Natural killer cell (primary cell): Measurements from ENCODE around the gene RAPGEF4. TPM values are rescaled to one million over a fixed set of nuclear protein-coding genes. Genes with fewer than 3 reads are reported as not detected.

Experiments used
- ATAC-seq, 3 donors: fragments of 150-1000 bp in 2 of 3; fragments of 200-7000 bp in 1 of 3; cut with Tn5 transposase; 1 replicate in 1 of 3; 2 replicates in 2 of 3; pipeline ENCODE4 v1.10.0; 2021; ENCODE audit warnings: mild to moderate bottlenecking in 2 of 3, moderate library complexity in 2 of 3
- DNase-seq, 2 donors: peaks; one replicate each; pipeline versions ENCODE4 v3.0.0 to v3.0.0-alpha.2; 2013 to 2021; ENCODE audit warnings: mixed read lengths in 1 of 2
- H3K27ac ChIP-seq: one replicate; pipeline ENCODE4 v1.5.1; 2013; ENCODE audit warnings: mild to moderate bottlenecking, low read length
- H3K27me3 ChIP-seq: one replicate; pipeline ENCODE4 v1.6.1; 2013; ENCODE audit warnings: low read length; ENCODE audit not compliant: control insufficient read depth, insufficient read depth
- H3K36me3 ChIP-seq: one replicate; pipeline ENCODE4 v1.6.1; 2013; ENCODE audit warnings: low read length; ENCODE audit not compliant: control insufficient read depth, insufficient read depth
- H3K4me1 ChIP-seq: one replicate; pipeline ENCODE4 v1.6.1; 2013; ENCODE audit warnings: low read length; ENCODE audit not compliant: control insufficient read depth, insufficient read depth
- H3K4me3 ChIP-seq: one replicate; pipeline ENCODE4 v1.5.1; 2013; ENCODE audit warnings: low read length
- H3K9me3 ChIP-seq: one replicate; pipeline ENCODE4 v1.6.1; 2013; ENCODE audit warnings: low read length; ENCODE audit not compliant: control insufficient read depth, insufficient read depth
- H3K27ac Mint-ChIP-seq, 2 donors: one replicate each; pipeline ENCODE4 v1.8.0; 2022; ENCODE audit warnings: mild to moderate bottlenecking in 2 of 2, mixed read lengths in 2 of 2, moderate library complexity in 1 of 2
- H3K27me3 Mint-ChIP-seq, 2 donors: one replicate each; pipeline ENCODE4 v1.8.0; 2022; ENCODE audit warnings: low read depth in 2 of 2, mixed read lengths in 2 of 2
- H3K36me3 Mint-ChIP-seq: one replicate; pipeline ENCODE4 v1.8.0; 2022; ENCODE audit warnings: mixed read lengths
- H3K4me1 Mint-ChIP-seq, 2 donors: one replicate each; pipeline ENCODE4 v1.8.0; 2022; ENCODE audit warnings: mixed read lengths in 2 of 2
- H3K4me3 Mint-ChIP-seq: one replicate; pipeline ENCODE4 v1.8.0; 2022; ENCODE audit warnings: mild to moderate bottlenecking, moderate library complexity, mixed read lengths
- H3K9me3 Mint-ChIP-seq, 2 donors: one replicate each; pipeline ENCODE4 v1.8.0; 2022; ENCODE audit warnings: mixed read lengths in 2 of 2
- CTCF ChIP-seq: fragments of 200-600 bp; IDR thresholded peaks from one replicate; pipeline ENCODE4 v1.8.0; 2022; ENCODE audit warnings: antibody characterized with exemption
- WGBS: methylation state at CpG from one replicate; pipeline ENCODE4 v1.1.7; 2013; ENCODE audit warnings: missing lambda C conversion rate; ENCODE audit not compliant: insufficient coverage; 5-methylcytosine and 5-hydroxymethylcytosine counted together
- intact Hi-C: fragments of 100-400 bp; cut with micrococcal nuclease; formaldehyde crosslinking; loops from one replicate; pipeline ENCODE4 v1.14.2; 2022
- total RNA-seq, 4 donors: library from RNA; stranded (reverse); fragments of 120-200 nt in 1 of 4; gene quantifications; one replicate each; pipeline versions ENCODE4 v1.2.3 to v1.2.4, GENCODE V29; 2013 to 2022

RAPGEF4 gene
- total RNA-seq, 3 donors from 2014 or later (not counting 1 experiment from before 2014, with no cell fraction given) = 0.50 TPM; not detected in 2

GRCh38 chr2:172965433-172966212 is 230.0 kb downstream of the RAPGEF4 start:
- H3K4me3 ChIP-seq = no peak overlapping the region
- no peak for DNase-seq
- no peaks in the 10 kb centered on the region for H3K36me3 ChIP-seq
- ATAC-seq = no peak
- intact Hi-C loops = no loop called here
- Mint-ChIP-seq H3K4me3 (no peak overlapping the region), H3K4me1 (no peaks in the 10 kb centered on the region), H3K36me3 (no peaks in the 10 kb centered on the region), H3K27ac (no peak overlapping the region), H3K27me3 (peaks cover 11 to 18% of the 10 kb centered on the region in 2 donors), H3K9me3 (peaks cover 0 to 2% of the 10 kb centered on the region in 2 donors)
- H3K27ac ChIP-seq = no peak overlapping the region
- no peaks in the 10 kb centered on the region for H3K9me3 ChIP-seq
- no peak for TF ChIP-seq CTCF
- no peaks in the 10 kb centered on the region for H3K27me3 ChIP-seq
- no peaks in the 10 kb centered on the region for H3K4me1 ChIP-seq
- 93% methylated on average over 7 of the region's 8 CpGs for WGBS

- Mint-ChIP-seq H3K27me3 (peaks cover 14 to 28% of the 10 kb centered on the region in 2 donors), H3K4me1 (no peaks in the 10 kb centered on the region), H3K36me3 (no peaks in the 10 kb centered on the region), H3K9me3 (peaks cover 0 to 2% of the 10 kb centered on the region in 2 donors), H3K4me3 (no peak overlapping the region), H3K27ac (no peak overlapping the region)
- Histone ChIP-seq H3K4me1 (no peaks in the 10 kb centered on the region), H3K9me3 (no peaks in the 10 kb centered on the region), H3K36me3 (no peaks in the 10 kb centered on the region), H3K27me3 (no peaks in the 10 kb centered on the region), H3K27ac (no peak overlapping the region), H3K4me3 (no peak overlapping the region)
- intact Hi-C loops = no loop called here
- TF ChIP-seq CTCF = no peak
- DNase-seq = no peak
- ATAC-seq = no peak
- 81% methylated on average over 16 of the region's 16 CpGs for WGBS
Observed at GRCh38 chr2:172967036-172967982, 231.7 kb downstream of the RAPGEF4 start.

GRCh38 chr2:172968061-172968469 is 232.4 kb downstream of the RAPGEF4 start:
- Mint-ChIP-seq H3K36me3 (no peaks in the 10 kb centered on the region), H3K4me1 (no peaks in the 10 kb centered on the region), H3K27ac (no peak overlapping the region), H3K9me3 (no peaks in the 10 kb centered on the region), H3K27me3 (peaks cover 14 to 29% of the 10 kb centered on the region in 2 donors), H3K4me3 (no peak overlapping the region)
- Histone ChIP-seq H3K4me3 (no peak overlapping the region), H3K27me3 (no peaks in the 10 kb centered on the region), H3K9me3 (no peaks in the 10 kb centered on the region), H3K4me1 (no peaks in the 10 kb centered on the region), H3K36me3 (no peaks in the 10 kb centered on the region), H3K27ac (no peak overlapping the region)
- DNase-seq (no peak), ATAC-seq (no peak)
- WGBS = 92% methylated on average over 7 of the region's 7 CpGs
- TF ChIP-seq CTCF = no peak
- intact Hi-C loops = no loop called here
